GM18520 (cell line): ENCODE results near the gene RABGAP1L.
"Not testable (repeated sequence)": the region's sequence is repeated elsewhere in the genome, so short reads cannot be mapped to it uniquely, and the experiment has no call there.

Source experiments
- ATAC-seq: cut with Tn5 transposase; IDR thresholded peaks from one replicate; pipeline ENCODE4 v1.9.1; 2021; ENCODE audit not compliant: unreplicated experiment

RABGAP1L gene

GRCh38 chr1:174289644-174290310 lies 130.5 kb downstream of the RABGAP1L start:
- no peak for ATAC-seq

GRCh38 chr1:174291059-174291458 lies 131.7 kb downstream of the RABGAP1L start:
- no peak for ATAC-seq

- no peak for ATAC-seq
These were observed 137.0 kb downstream of the RABGAP1L start for GRCh38 chr1:174296309-174296708.

GRCh38 chr1:174297351-174297750 lies 138.0 kb downstream of the RABGAP1L start:
- ATAC-seq, result no peak

GRCh38 chr1:174301295-174302077 lies 142.2 kb downstream of the RABGAP1L start:
- no peak for ATAC-seq

GRCh38 chr1:174308604-174309003 lies 149.3 kb downstream of the RABGAP1L start:
- no peak for ATAC-seq

GRCh38 chr1:174309490-174309889 lies 150.2 kb downstream of the RABGAP1L start:
- no peak for ATAC-seq

- ATAC-seq, result no peak
These were observed 155.1 kb downstream of the RABGAP1L start for GRCh38 chr1:174314433-174314832.

GRCh38 chr1:174315239-174315638 lies 155.9 kb downstream of the RABGAP1L start:
- ATAC-seq, result no peak

- ATAC-seq, result not testable (repeated sequence)
These were observed 161.6 kb downstream of the RABGAP1L start for GRCh38 chr1:174320897-174321296.

GRCh38 chr1:174322202-174322862 lies 163.0 kb downstream of the RABGAP1L start:
- no peak for ATAC-seq

GRCh38 chr1:174324493-174324892 lies 165.2 kb downstream of the RABGAP1L start:
- ATAC-seq, result no peak

GRCh38 chr1:174324939-174325338 lies 165.6 kb downstream of the RABGAP1L start:
- no peak for ATAC-seq

GRCh38 chr1:174326278-174326677 lies 167.0 kb downstream of the RABGAP1L start:
- no peak for ATAC-seq

- no peak for ATAC-seq
These were observed 174.1 kb downstream of the RABGAP1L start for GRCh38 chr1:174333437-174333836.

- no peak for ATAC-seq
These were observed 177.8 kb downstream of the RABGAP1L start for GRCh38 chr1:174337000-174337681.

GRCh38 chr1:174340404-174340803 lies 181.1 kb downstream of the RABGAP1L start:
- not testable (repeated sequence) for ATAC-seq

GRCh38 chr1:174344162-174344561 lies 184.8 kb downstream of the RABGAP1L start:
- peak; percentile 53 for ATAC-seq

- ATAC-seq, result no peak
These were observed 192.8 kb downstream of the RABGAP1L start for GRCh38 chr1:174352117-174352516.

GRCh38 chr1:174352883-174353608 lies 193.7 kb downstream of the RABGAP1L start:
- ATAC-seq, result no peak

- ATAC-seq, result no peak
These were observed 199.0 kb downstream of the RABGAP1L start for GRCh38 chr1:174358344-174358743.
